ENCODE results near the gene UQCR11.

DNA sequence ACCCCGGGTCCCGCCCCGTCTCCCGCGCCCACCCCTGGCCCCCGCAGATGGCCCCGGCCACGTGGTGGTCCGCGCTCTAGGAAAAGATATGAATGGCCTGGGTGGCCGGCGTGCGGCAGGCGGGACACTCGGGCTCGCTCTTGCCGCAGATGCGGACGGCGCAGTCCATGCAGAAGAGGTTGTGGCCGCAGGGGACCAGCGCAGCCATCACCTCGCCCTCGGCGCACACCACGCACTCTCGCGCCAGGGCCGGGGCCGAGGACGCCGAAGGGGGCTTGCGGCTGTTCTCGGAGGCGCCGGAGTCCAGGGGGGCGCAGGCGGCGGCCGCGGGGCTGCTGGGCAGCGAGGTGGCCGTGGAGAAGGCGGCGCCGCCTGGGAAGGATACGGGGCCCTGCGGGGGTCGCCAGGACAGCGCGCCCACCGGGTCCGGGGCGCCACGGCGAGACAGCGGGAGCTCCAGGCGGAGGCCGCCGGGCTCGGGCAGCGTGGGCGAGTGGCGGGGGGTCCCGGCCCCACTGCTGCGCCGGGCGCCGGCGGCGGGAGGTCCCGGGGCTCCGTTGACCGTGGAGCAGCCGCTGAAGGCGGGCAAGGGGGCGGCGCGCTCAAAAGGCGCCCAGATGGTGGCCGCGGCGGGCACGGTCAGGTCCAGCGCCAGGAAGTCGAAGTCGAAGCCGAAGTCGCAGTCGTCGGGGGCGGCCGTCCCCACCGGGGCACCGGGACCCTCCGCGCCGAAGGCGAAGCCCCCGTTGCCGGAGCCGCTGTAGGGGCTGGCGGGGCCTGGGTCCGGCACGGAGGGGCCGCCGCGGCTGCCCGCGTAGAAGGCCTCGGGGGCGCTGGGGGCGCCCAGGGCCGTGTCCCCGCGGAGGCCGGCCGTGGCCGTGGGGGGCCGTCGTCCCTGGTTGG lies 49.5 kb downstream of the UQCR11 start:
- no peak for TF ChIP-seq CTCF (IDR thresholded peaks at IDR 0.05; ENCODE audit: extremely low read depth in 1 of 2, insufficient read depth in 1 of 2, low read depth in 1 of 2, low read length in 2 of 2)
- TF ChIP-seq GATA2 (IDR thresholded peaks at IDR 0.05; ENCODE audit: insufficient read depth, insufficient read length, low read depth, low read length): no peak
- TF ChIP-seq POLR2AphosphoS5 (IDR thresholded peaks at IDR 0.05; ENCODE audit: insufficient read depth, low read depth, low read length): no peak
- TF ChIP-seq, protein P1, sequence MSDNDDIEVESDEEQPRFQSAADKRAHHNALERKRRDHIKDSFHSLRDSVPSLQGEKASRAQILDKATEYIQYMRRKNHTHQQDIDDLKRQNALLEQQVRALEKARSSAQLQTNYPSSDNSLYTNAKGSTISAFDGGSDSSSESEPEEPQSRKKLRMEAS (IDR thresholded peaks at IDR 0.05; ENCODE audit: insufficient read depth, insufficient read length): no peak
